Esophagus muscularis mucosa (tissue), 3 donors: Measurements from ENCODE around the gene FOXL2.

Experiments used
- CTCF ChIP-seq, 3 experiments: fragments of 200-600 bp in 2 of 3; fragments of 450-650 bp in 1 of 3; sonication (generic) in 2 of 3; IDR thresholded peaks; one replicate each; pipeline ENCODE4 v1.5.1; 2017 to 2019; ENCODE audit warnings: antibody characterized with exemption in 3 of 3, mild to moderate bottlenecking in 2 of 3, moderate library complexity in 1 of 3
- POLR2A ChIP-seq: fragments of 450-650 bp; IDR thresholded peaks from one replicate; pipeline ENCODE4 v1.6.1; 2017; ENCODE audit warnings: antibody characterized with exemption, moderate library complexity, mild to moderate bottlenecking, low read depth
- POLR2AphosphoS5 ChIP-seq, 2 donors: sonication (generic); formaldehyde crosslinking; IDR thresholded peaks; one replicate each; pipeline ENCODE4 v1.6.1; 2017; ENCODE audit warnings: antibody characterized with exemption in 2 of 2

- TF ChIP-seq CTCF (IDR thresholded peaks at IDR 0.05) (no peak), POLR2A (no peak), POLR2AphosphoS5 (IDR thresholded peaks at IDR 0.05) (no peak)
Measured at GRCh38 chr3:138945709-138946662, 951 bp downstream of the FOXL2 start.
